Esophagus squamous epithelium (tissue), 4 donors: ENCODE results near the gene ERLIN1.

Experiments used
- CTCF ChIP-seq, 6 experiments: fragments of 450-650 bp in 4 of 6; fragments of 200-600 bp in 2 of 6; sonication (generic) in 2 of 6; IDR thresholded peaks; one replicate each; pipeline ENCODE4 v1.5.1; 2016 to 2019; ENCODE audit warnings: antibody characterized with exemption in 6 of 6, mild to moderate bottlenecking in 4 of 6, moderate library complexity in 4 of 6
- POLR2A ChIP-seq, 4 donors: fragments of 450-650 bp; IDR thresholded peaks; one replicate each; pipeline ENCODE4 v1.6.1; 2017; ENCODE audit warnings: antibody characterized with exemption in 4 of 4, mild to moderate bottlenecking in 4 of 4, moderate library complexity in 3 of 4

GRCh38 chr10:100174699-100175677 lies 10.8 kb downstream of the ERLIN1 start:
- TF ChIP-seq CTCF (IDR thresholded peaks at IDR 0.05) = no peak
- TF ChIP-seq POLR2A (IDR thresholded peaks at IDR 0.05) = no peak
